Stimulated activated CD8-positive, alpha-beta memory T cell treated with anti-CD3 and anti-CD28 coated beads, Interleukin-7, amount 100 ng/mL, for 1 hour (primary cell): Measurements from ENCODE around the gene NUDT4.
"Not testable (repeated sequence)": the region's sequence is repeated elsewhere in the genome, so short reads cannot be mapped to it uniquely, and the experiment has no call there.

Experiments
- DNase-seq, 2 donors: peaks; one replicate each; pipeline ENCODE4 v3.0.0-alpha.2; 2020; ENCODE audit warnings: low read depth in 2 of 2

The NUDT4 gene

DNA sequence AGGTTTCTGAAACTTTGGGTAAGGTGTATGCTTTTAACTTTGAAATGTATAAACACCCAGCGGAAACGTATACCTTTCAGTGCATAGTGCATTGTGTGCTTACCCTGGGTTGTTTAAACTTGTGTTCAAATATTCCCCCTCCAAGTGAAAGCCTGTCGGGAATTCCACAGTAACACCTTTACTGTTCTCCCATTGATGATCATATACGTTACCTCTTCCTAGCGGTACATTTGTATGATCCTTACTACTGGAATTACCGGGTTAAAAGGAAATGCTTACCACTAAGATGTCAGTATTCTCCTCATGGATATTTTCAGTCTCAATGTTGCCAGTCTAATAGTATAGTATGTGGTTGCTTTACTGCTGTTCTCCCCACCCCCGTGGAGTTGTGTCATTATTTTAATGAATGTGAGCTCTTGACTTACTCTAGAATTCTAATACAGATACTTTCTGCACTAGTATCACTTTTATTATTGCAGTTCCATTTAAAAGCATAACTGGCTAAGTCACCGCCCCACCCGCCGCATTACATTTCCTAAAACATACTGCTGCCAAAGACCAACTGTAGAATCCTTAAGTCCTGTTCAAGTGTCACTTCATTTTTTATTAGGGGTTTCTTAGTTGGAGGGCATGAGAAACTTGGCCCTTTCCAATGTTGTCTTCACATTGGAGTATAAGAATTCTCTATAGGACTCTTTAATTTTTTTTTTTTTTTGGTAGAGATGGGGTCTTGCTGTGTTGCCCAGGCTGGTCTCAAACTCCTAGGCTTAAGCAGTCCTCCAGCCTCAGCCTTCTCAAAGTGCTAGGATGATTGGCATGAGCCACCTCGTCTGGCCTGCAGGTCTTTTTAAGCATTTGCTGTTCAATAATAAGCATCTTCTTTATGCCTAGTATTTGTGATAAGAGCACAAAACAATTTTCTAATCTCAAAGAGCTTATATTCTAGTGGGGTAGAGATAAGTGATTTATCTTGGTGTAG is 24.9 kb downstream of the NUDT4 start:
- DNase-seq: no peak

DNA sequence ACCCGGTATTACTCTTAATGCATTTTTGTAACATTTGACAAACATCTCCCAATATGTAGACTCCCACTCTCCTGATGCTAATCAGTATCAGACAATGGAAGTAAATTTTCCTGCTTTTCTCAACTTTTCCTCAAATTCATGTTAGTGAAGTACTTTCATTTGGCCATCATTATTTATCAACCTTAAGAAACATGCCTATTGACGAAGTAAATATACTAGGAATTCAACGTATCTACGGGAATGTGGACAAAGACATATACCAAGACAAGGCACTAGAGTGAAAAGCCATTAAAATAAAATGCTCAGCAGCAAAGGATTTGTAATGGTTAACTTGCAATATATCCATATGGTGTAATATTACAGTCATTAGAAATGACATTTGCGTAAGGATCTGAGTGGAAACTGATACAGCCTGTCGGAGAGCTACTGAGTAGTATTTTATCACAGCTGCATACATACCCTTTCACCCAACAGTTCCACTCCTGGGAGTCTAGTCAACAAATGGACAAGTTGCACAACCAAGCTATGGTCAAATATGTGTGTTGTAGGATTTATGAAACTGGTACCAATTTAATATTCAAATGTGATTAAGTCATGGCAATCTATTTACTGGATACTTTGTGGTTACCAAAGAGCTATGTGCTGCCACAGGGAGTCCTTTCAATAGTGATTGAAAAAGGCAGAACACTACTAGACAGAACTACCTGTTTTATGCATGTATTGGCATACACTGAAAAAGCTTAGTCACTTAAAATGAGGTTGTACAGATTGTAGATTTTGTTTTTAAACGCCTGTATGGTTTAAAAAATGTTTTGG is 26.5 kb downstream of the NUDT4 start:
- no peak for DNase-seq

DNA sequence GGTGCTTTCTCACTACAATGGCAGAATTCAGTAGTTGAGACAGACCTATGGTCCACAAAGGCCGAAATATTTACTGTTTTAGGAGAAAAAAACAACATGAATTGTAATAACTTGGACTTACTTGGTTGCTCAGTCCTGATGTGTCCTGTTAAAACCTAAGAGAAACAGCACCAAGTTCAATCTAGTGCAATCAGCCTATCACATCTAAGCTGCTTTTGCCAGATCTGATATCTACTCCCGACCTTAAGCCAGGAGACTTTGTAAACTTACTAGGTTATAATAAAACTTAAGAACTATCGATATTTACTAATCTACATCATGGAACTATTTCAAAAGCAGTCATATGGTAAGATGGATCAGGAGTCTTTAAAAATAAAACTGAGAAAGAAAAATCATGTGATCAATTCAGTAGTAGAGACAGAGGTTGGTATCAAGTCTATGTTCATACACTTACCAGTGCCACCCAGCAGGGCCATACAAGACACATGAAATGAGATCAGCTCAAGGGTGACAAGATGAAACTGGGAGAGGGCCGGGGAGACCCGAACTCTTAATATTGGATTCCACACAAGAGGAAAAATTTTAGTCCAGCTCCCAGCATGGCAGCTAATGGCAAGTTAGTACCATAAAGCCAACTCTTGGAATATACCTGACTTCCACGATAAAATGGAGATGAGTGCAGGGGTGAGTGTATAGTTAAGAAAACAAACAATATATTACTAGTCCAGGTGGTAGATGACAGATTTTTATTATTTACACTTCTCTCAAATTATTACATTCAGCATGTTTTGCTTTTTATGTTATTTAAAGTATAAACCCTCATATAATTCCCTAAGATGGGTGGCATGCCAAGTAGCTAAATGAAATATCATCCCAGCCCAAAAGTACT is 27.5 kb downstream of the NUDT4 start:
- DNase-seq: no peak

DNA sequence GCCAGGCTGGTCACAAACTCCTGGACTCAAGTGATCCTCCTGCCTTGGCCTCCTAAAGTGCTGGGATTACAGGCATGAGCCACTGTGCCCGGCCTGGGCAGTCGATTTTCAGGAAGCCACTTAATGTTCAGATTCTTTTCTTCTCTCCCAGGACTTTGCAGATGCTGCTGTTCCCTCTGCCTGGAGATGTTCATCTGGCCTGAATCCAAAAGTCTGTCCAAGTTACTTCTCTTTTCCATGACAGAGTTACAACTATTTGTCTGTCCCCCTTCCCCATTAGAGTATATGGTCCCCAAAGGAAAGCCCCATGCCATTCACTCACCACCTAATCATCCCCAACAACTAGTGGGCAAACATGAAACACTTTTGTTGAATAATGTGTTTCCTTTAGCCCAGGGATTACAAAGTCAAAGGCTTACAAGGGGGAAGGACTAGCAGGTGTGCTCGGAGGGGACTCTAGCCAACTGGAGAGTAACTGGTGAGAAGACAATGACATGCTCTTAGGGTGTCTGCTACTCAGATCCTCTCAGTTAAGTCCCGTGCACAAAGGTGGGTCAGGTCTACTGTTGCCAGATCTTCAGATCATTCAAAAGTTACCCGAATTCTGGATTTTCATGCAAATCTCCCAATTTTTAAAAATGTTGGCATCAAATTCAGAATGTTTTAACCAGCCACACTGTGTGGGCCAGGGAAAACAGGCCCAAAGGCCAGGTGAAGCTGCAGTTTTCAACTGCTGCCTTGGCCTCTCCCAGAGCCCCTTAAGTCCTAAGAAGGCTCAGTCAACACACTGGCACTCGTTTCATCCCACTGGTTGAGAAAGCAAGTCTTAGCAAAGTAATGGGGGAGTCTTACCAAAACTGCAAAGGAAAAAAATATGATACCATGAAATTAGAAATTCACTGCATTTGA is 29.6 kb downstream of the NUDT4 start:
- no peak for DNase-seq

DNA sequence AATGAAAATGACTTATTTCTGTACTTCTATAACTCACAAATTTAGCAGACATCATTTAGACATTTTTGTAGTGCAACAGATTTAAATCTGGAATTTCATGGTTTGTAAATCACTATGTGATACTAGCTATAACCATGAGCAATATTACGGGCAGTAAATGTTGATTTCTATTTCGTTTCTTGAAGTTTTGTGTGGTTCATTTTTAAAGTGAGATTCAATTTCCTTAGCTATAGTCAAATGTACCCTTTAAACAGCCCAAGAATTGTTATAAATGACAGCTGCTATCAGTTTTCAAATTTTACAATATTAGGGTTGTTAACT is 30.2 kb downstream of the NUDT4 start:
- DNase-seq: no peak

DNA sequence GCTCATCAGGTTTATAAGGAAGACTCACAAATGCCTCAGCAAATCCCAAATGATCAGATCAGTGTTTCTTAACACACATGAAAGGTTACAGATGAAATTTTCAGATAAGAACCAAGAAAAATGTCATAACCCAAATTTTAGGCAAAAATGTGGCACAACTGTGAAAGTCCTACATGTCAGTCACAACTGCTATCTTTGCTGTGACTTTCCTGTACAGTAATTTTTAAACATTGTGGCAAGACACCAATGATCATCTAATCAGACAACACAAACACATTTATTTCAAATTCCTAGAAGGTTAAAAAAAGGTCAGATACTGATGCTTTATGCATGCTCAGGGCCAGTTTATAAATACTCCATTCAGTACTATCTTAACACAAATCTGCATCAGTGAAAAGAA is 31.1 kb downstream of the NUDT4 start:
- DNase-seq: no peak

DNA sequence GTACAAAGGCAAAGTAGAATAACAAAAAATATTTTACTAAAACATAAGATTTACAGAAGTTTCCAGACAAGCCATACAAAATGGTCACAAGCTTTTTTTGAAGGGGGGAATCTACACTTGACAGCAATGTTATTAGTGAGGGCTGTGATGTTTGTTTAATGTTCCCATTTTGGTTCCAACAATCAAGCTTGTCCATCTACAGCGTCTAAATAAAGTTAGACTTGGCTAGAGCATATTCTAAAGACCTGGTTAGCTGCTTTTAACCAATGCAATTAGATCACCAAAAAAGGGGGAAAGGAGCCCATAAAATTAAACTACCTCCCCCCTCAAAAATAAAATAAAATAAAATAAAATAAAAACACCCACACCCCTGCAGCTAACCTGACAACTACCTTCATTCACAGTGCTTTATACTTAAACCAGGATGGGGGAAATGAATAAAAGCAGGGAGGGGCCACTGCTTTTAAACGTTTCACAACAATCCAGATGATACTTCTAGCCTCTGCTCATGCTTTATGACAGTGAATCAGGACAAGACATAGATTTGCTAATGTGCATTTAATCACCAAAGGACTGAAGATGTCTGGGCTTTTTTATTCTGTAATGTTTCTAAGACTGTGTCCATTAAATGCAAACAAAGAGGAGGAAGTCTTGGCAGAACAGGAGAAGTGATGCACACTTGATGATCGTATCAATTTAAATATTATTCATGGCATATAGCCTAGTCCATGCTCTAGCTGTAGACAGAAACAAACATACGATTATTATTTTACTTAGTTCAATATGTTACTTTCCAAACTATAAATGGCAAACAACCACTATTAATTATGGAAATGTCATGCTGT is 31.8 kb downstream of the NUDT4 start:
- DNase-seq: not testable (repeated sequence)

DNA sequence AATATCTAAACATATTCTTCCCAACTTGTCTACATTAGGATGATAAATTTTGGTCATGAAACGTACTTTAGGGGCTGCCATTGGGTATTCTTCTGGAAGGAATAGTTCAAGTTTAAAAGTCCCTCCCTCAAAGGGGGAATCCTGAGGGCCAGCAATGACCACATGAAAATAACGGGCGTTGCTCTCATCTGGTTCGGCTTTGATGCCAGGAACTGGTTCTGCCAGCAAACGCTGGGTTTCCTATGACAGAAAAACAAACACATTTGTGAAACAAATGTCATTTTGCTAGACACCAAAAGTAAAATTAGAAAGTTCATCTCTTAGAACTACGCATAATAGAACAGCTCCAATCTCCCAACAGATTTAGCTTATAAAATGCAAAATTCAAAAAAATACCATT is 33.3 kb downstream of the NUDT4 start:
- DNase-seq: not testable (repeated sequence)

DNA sequence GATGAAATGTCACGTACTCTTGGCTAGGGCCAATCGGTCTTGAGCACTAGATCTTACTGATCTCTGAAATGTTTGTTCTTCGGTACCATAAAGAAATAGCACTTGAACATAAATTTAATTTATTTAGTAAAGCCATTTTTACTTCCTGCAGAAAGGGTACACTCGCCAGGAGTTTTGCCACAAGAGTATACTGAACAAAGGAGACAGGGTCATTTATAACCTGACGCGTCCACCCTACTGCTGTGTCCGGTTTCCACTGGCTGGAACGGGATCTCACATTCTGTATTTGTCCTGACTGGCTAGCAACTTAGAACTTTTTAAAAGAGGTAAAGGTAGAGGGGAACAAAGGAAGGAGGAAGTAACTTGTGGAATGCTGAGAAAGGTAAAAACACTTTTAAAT is 34.7 kb downstream of the NUDT4 start:
- not testable (repeated sequence) for DNase-seq

DNA sequence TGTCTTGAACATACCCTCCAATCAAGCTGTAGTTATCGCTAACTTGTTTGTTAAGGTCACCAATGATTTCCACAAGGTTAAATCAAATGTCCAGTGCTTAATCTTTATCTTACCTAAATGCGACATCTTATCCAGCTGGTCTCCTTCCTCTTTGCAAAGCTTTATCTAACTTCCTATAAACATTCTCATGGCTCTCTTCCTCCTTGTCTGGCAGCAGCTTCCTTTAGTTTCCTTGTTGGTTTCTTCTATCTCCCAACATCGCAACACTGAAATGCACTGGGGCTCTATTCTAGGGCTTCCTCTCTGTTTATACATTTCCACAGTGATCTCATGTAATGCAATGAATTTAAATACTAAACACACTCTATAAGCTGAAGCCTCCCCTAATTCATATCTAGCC is 35.3 kb downstream of the NUDT4 start:
- DNase-seq: no peak

DNA sequence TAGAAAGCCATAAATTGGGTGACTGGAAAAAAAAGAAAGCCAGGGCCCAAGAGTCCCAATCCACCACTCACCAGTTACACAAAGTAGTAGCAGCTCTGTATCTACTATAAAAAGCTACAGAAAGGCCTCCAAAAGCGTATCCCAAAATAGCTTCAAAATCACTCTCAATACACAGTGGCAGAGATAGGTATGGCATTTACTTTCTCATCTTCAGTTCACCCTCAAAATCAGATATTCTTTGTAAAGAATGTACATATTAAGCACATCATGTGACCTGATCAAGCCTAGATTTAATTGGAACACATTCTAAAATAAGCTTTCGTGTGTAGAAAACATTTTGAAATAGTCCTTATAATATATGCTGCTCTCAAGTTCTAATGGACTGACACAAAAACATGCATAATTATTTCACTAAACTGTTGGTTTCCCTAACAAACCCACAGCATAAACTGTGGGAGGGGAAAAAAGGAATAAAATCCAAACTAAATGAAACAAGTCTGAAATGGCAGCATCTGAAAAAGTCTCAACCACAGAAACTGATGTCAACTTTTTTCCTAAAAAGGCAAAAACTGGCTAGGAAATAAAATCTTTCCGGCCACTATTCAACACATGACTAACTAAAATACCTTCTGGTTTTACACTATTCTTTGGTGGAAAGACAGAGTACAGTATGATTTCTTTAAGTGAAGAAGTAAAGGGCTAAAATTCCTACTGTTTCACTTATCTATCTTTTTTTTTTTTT is 38.2 kb downstream of the NUDT4 start:
- DNase-seq: no peak

DNA sequence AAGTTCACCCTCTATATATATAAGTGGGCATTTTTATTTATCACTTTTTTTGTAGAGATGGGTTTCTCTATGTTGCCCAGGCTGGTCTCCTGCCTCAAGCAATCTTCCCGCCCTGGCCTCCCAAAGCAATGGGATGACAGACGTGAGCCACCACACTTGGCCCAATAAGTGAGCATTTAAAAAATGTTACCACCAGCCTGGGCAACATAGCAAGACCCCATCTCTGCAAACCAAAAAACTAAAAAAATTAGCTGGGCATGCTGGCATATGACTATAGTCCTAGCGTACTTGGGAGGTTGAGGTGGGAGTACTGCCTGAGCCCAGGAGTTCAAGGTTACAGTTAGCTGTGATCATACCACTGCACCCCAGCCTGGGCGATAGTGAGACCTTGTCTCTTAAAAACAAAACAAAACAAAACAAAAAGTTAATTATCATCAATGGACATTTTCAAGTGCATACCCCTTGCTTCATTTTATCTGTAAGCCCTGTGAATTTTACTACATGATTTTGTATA is 40.3 kb downstream of the NUDT4 start:
- DNase-seq: no peak

DNA sequence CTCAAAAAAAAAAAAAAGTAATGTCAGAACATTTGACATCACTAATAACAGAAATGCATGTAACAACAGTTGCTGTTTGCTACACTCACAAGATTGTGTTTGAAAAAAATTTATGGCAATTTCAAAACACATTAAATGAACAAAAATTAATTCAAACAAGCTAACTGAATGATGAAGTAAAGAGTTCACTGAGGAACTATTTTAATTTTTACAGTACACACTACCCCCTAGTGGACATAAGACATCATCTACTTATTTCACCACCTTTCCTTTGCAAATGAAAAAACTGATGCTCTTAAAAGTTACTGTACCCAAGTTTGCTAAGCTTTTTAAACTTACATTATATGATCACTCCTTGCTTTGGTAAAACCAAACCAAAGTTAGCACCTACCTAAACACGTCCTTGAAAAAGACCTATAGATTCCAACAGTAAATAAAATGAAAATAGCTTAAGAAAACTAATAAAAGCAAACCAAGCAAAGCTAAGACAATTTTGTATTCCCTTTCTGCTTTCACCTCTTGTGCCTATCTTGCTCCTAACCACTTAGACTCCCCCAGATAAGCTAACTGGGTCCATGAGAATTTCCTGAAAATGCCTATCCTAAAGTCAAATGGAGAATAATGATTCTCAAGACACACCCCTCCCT is 41.8 kb downstream of the NUDT4 start:
- DNase-seq: no peak

DNA sequence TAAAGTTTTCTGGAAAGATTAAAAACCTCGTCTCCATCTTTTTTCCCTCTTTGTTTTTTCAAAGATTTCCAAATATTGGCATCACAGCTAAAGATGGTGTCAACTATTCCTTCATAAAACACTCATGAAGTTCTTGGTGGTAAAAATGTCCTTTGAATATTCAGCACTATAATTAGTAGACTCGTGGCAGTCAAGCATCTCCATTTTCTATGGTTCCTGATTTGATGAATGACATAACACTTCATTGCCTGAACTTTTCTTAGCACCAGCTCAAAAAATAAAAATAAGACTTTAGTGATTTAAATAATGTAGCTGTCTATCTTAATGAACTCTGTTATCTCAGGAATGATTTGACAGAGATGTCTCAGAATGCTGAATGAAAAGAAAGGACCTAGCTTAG is 44.3 kb downstream of the NUDT4 start:
- DNase-seq: no peak

DNA sequence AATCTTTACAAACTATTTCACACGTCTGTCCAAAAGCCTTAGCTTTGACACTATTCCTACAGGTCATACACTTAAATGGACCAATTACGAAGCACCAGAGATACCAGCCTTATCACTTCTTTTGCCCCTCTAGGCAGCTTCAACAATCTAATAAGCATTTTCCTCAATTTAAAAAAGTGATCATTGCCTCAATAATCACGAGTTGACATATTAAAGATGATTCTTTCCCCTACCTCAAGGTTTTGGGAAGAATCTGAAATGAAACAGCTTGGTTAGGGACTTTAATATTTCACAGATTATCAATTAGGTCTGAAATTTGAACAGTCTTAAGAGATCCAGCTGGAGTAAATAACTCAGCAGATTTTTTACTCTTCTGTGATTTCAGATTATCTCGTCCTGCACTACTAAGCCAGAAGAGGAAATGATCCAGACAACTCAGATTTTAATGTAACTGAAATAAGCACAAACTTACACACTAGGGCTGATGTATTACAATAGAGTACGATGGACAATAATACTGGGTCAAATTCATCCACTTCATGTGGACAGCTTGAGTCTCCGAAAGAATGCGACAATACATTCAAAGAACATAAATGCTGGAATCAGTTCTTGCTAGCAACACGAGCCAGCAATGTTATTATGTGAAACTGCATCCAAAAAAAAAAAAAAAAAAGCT is 48.1 kb downstream of the NUDT4 start:
- DNase-seq: no peak

DNA sequence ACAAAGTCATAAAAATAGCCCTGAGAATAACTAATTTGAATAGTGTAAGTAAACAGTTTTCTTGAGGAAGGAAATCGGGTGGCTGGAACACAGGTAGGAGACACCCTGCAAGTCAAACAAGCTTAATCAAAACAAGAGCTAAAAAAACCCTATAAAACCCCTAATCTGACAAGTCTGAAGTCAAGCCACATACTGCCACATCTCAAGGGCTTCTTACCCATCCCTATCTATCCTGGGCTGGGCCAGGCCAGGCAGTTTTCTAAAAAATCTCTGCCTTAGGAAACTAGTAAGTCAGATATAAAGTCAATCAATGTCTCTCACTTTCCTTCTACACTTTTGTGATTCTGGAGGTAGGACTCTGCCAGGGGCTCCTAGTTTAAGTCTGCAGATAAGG is 48.7 kb downstream of the NUDT4 start:
- no peak for DNase-seq

DNA sequence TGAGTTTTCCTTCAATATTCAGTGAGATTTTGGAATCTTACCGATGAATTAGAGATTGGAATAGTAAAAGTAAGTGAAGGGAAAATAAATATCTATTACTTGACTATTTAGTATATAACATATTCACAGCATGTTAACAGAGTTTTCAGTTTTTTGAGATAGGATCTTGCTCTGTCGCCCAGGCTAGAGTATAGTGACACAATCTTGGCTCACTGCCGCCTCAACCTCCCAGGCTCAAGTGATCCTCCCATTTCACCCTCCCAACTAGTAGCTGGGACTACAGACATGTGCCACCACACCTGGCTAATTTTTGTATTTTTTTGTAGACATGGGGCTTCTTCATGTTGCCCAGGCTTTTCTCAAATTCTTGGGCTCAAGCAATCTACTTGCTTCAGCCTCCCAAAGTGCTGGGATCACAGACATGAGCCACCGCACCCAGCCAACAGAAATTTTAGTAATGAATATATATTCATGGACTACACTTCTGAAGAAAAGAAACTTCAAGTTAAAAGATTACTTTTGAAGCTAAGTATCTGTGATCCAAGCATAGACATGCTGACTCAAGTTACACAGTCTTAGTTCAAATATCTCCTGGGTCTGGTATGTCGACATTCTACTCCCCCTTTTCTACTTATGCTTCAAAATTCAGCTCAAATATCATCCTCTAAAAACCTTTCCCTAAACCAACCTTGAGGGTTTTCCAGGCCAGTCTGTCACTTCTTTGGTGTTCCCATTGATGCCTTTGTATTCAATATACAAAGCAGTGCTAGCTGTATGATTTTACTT is 50.2 kb downstream of the NUDT4 start:
- DNase-seq: no peak
